Measurements from ENCODE around the gene ZBED2. TPM values are rescaled to one million over a fixed set of nuclear protein-coding genes. Genes with fewer than 3 reads are reported as not detected.

Gene ZBED2
- total and polyA plus RNA-seq, 2 of the 13 experiments (the other 11 are each of a cell fraction or from before 2014, with no cell fraction given): 0.04 TPM; not detected in 1

DNA sequence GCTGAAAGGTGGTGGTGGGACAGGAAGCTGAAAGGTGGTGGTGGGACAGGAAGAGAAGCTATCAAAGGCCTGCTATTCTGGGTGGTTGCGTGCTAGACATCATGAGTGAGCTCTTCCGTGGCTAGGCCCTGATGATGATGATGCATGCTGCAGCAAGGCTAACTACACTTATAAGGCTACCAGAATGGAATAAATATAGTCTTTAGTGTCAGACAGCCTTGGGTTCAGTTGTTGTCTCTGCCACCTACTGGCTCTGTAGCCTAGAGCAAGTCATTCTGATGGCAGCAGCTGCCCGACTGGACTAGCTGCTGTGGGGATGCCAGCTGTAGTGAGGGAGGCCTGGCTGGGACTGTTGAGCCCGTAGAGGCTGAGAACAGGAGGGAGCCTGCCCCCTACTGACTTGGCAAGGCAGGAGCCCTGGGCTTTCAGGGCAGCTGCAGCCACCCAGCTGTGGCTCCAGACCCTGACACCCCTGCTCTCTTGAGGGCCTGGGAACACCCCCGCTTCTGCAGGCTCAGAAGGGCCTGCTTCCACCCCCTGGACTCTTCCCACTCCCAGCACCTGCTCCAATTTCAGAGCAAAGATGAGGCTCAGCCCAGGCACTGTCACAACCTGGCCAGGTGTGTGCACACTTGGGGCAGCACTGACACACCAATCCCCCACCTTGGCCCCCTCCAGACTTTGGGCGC, 21.4 kb upstream of the ZBED2 start:
- Histone ChIP-seq H3K4me2 (ENCODE audit: low read depth, low read length) (no peak overlapping the region), H2AFZ (ENCODE audit: low read length) (no peak overlapping the region), H3K9ac (ENCODE audit: insufficient read depth, low read depth, low read length) (no peak overlapping the region), H3K27ac (ENCODE audit: extremely low read length, insufficient read depth, low read length) (no peak overlapping the region), H3K4me1 (ENCODE audit: insufficient read depth, low read length) (no peaks in the 10 kb centered on the region), H3K79me2 (ENCODE audit: insufficient read depth, low read length) (no peaks in the 10 kb centered on the region), H3K9me3 (ENCODE audit: low read length) (no peaks in the 10 kb centered on the region), H4K20me1 (ENCODE audit: insufficient read depth, low read length) (no peaks in the 10 kb centered on the region), H3K4me3 (replicated peaks in 1 of 3; ENCODE audit: insufficient read depth in 1 of 3, low read depth in 2 of 3, low read length in 3 of 3) (no peak overlapping the region), H3K27me3 (ENCODE audit: control insufficient read depth in 1 of 2, insufficient read depth in 2 of 2, low read length in 2 of 2) (no peaks in the 10 kb centered on the region; a peak in 1 of 5 replicates), H3K36me3 (replicated peaks in 1 of 2; ENCODE audit: control insufficient read depth in 1 of 2, insufficient read depth in 2 of 2, low read length in 2 of 2) (no peaks in the 10 kb centered on the region)
- intact Hi-C loops (cut with micrococcal nuclease; ENCODE audit: unreplicated experiment): no loop called here
- DNase-seq (ENCODE audit: low spot score) (peak; percentile 3), FAIRE-seq (no peak), ATAC-seq (peak; percentile 81)
- in situ Hi-C loops (cut with HindIII; ENCODE audit: extremely low pct_ligation_motif_present, low pct_unique_long_range_greater_than_20kb): no loop called here
- no TSS peak for BruUV-seq (replicated peaks)
- POLR2A ChIA-PET: no interaction called here
- TF ChIP-seq CENPX (CRISPR knock-in tag; IDR thresholded peaks at IDR 0.05) (no peak), TCF7 (IDR thresholded peaks at IDR 0.05; ENCODE audit: low read depth) (no peak), ZNF451 (CRISPR knock-in tag; IDR thresholded peaks at IDR 0.05) (no peak), STAG1 (CRISPR knock-in tag; IDR thresholded peaks at IDR 0.05) (peak; percentile 21; the same call in 1 of the 2 replicates)
- TF ChIP-seq, protein P1, sequence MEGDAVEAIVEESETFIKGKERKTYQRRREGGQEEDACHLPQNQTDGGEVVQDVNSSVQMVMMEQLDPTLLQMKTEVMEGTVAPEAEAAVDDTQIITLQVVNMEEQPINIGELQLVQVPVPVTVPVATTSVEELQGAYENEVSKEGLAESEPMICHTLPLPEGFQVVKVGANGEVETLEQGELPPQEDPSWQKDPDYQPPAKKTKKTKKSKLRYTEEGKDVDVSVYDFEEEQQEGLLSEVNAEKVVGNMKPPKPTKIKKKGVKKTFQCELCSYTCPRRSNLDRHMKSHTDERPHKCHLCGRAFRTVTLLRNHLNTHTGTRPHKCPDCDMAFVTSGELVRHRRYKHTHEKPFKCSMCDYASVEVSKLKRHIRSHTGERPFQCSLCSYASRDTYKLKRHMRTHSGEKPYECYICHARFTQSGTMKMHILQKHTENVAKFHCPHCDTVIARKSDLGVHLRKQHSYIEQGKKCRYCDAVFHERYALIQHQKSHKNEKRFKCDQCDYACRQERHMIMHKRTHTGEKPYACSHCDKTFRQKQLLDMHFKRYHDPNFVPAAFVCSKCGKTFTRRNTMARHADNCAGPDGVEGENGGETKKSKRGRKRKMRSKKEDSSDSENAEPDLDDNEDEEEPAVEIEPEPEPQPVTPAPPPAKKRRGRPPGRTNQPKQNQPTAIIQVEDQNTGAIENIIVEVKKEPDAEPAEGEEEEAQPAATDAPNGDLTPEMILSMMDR (CRISPR knock-in tag; IDR thresholded peaks at IDR 0.05): peak; percentile 37
- 17% methylated on average over 3 of the region's 6 CpGs for WGBS (ENCODE audit: low lambda C conversion rate)
- CTCF ChIA-PET (ENCODE audit: low intra/inter-chr PET ratio, low total read pairs): no interaction called here

DNA sequence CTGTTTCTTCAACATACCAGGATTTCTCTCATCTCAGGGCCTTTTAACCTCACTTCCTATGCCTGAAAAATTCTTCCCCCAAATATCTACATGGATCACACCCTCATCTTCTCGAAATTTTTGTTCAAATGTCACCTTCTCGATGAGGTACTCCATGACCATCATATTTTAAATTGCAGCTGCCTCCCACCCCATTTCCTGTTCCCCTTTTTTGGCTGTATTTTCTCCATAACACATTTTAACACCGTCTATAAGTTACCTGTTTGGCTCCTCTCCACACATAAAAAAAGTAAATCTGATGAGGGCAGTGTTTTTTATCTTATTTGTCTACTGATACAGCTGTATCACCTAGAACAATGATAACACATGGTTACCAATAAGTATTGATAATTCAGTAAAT, 20.7 kb upstream of the ZBED2 start:
- no peak overlapping the region for H3K4me2 ChIP-seq (ENCODE audit: low read depth, low read length)
- no peaks in the 10 kb centered on the region; a peak in 1 of 5 replicates for H3K27me3 ChIP-seq (ENCODE audit: control insufficient read depth in 1 of 2, insufficient read depth in 2 of 2, low read length in 2 of 2)
- no peaks in the 10 kb centered on the region for H3K36me3 ChIP-seq (replicated peaks in 1 of 2; ENCODE audit: control insufficient read depth in 1 of 2, insufficient read depth in 2 of 2, low read length in 2 of 2)
- no peak overlapping the region for H3K4me3 ChIP-seq (replicated peaks in 1 of 3; ENCODE audit: insufficient read depth in 1 of 3, low read depth in 2 of 3, low read length in 3 of 3)
- intact Hi-C loops (cut with micrococcal nuclease; ENCODE audit: unreplicated experiment) (no loop called here), in situ Hi-C loops (cut with HindIII; ENCODE audit: extremely low pct_ligation_motif_present, low pct_unique_long_range_greater_than_20kb) (no loop called here)
- DNase-seq (ENCODE audit: low spot score) (no peak), ATAC-seq (no peak), FAIRE-seq (no peak)
- BruUV-seq (replicated peaks): no TSS peak
- H3K79me2 ChIP-seq (ENCODE audit: insufficient read depth, low read length): no peaks in the 10 kb centered on the region
- WGBS (ENCODE audit: low lambda C conversion rate): 2% methylated on average over 3 of the region's 3 CpGs
- CTCF ChIA-PET (ENCODE audit: low intra/inter-chr PET ratio, low total read pairs): no interaction called here
- H2AFZ ChIP-seq (ENCODE audit: low read length): no peak overlapping the region
- H4K20me1 ChIP-seq (ENCODE audit: insufficient read depth, low read length): no peaks in the 10 kb centered on the region
- H3K4me1 ChIP-seq (ENCODE audit: insufficient read depth, low read length): no peaks in the 10 kb centered on the region
- no peak overlapping the region for H3K27ac ChIP-seq (ENCODE audit: extremely low read length, insufficient read depth, low read length)
- no peaks in the 10 kb centered on the region for H3K9me3 ChIP-seq (ENCODE audit: low read length)
- POLR2A ChIA-PET: no interaction called here
- no peak overlapping the region for H3K9ac ChIP-seq (ENCODE audit: insufficient read depth, low read depth, low read length)
- no peak for TF ChIP-seq ZNF570 (CRISPR knock-in tag; IDR thresholded peaks at IDR 0.05; ENCODE audit: borderline replicate concordance)
- TF ChIP-seq SNRNP70 (IDR thresholded peaks at IDR 0.05; ENCODE audit: low read depth, low read length): no peak
- no peak for TF ChIP-seq ZNF792 (CRISPR knock-in tag; IDR thresholded peaks at IDR 0.05)
- TF ChIP-seq POGZ (CRISPR knock-in tag; IDR thresholded peaks at IDR 0.05): no peak
- TF ChIP-seq TFE3 (CRISPR knock-in tag; IDR thresholded peaks at IDR 0.05): no peak
